ENCODE results near the gene KRT35. TPM values are rescaled to one million over a fixed set of nuclear protein-coding genes. Genes with fewer than 3 reads are reported as not detected.

KRT35 gene
- total and polyA plus RNA-seq, 4 donors = not detected

- Histone ChIP-seq H3K4me3 (ENCODE audit: low read depth in 1 of 3, low read length in 3 of 3) (no peak overlapping the region), H3K27me3 (ENCODE audit: control insufficient read depth in 4 of 4, insufficient read depth in 4 of 4, low read length in 3 of 4) (no peaks in the 10 kb centered on the region), H3K4me1 (ENCODE audit: control insufficient read depth in 4 of 4, insufficient read depth in 4 of 4, low read length in 3 of 4) (no peaks in the 10 kb centered on the region), H3K27ac (ENCODE audit: low read depth in 1 of 2, low read length in 2 of 2) (no peak overlapping the region), H3K9ac (ENCODE audit: low read depth in 1 of 2, low read length in 2 of 2) (no peak overlapping the region), H3K9me3 (ENCODE audit: control insufficient read depth in 4 of 4, low read length in 3 of 4) (no peaks in the 10 kb centered on the region), H3K36me3 (ENCODE audit: control insufficient read depth in 4 of 4, insufficient read depth in 3 of 4, low read depth in 1 of 4, low read length in 3 of 4) (no peaks in the 10 kb centered on the region)
- DNase-seq (ENCODE audit: low spot score) = no peak
- no peak for TF ChIP-seq RAD21 (IDR thresholded peaks at IDR 0.05)
- no peak for TF ChIP-seq GABPA (IDR thresholded peaks at IDR 0.05 in 1 of 2, conservative IDR thresholded peaks at IDR 0.05 in 1 of 2)
- no peak for TF ChIP-seq FOXA2 (IDR thresholded peaks at IDR 0.05)
- no peak for TF ChIP-seq FOXA1 (IDR thresholded peaks at IDR 0.05)
- no peak for TF ChIP-seq JUND (IDR thresholded peaks at IDR 0.05)
- TF ChIP-seq TAF1 (conservative IDR thresholded peaks at IDR 0.05) = no peak
- no peak for TF ChIP-seq HNF4G (IDR thresholded peaks at IDR 0.05)
- 60% methylated on average over 10 of the region's 10 CpGs for WGBS
Measured at GRCh38 chr17:41520821-41521521, 40.0 kb upstream of the KRT35 start.

GRCh38 chr17:41519501-41520224, 38.7 kb upstream of the KRT35 start:
- H3K4me3 ChIP-seq (ENCODE audit: low read depth in 1 of 3, low read length in 3 of 3) = no peak overlapping the region
- no peak overlapping the region for H3K27ac ChIP-seq (ENCODE audit: low read depth in 1 of 2, low read length in 2 of 2)
- no peak for DNase-seq (ENCODE audit: low spot score)
- no peak for TF ChIP-seq JUND (IDR thresholded peaks at IDR 0.05)
- no peaks in the 10 kb centered on the region for H3K27me3 ChIP-seq (ENCODE audit: control insufficient read depth in 4 of 4, insufficient read depth in 4 of 4, low read length in 3 of 4)
- no peaks in the 10 kb centered on the region for H3K36me3 ChIP-seq (ENCODE audit: control insufficient read depth in 4 of 4, insufficient read depth in 3 of 4, low read depth in 1 of 4, low read length in 3 of 4)
- 44% methylated on average over 11 of the region's 11 CpGs for WGBS
- H3K9ac ChIP-seq (ENCODE audit: low read depth in 1 of 2, low read length in 2 of 2) = no peak overlapping the region
- no peaks in the 10 kb centered on the region for H3K4me1 ChIP-seq (ENCODE audit: control insufficient read depth in 4 of 4, insufficient read depth in 4 of 4, low read length in 3 of 4)
- no peaks in the 10 kb centered on the region for H3K9me3 ChIP-seq (ENCODE audit: control insufficient read depth in 4 of 4, low read length in 3 of 4)

GRCh38 chr17:41518789-41519449, 38.0 kb upstream of the KRT35 start, which contains the start of gene KRT15:
TSS of gene KRT15 (minus strand) at chr17:41518890. CDS start at chr17:41518827, 63 bp downstream.
- H3K27ac ChIP-seq (ENCODE audit: low read depth in 1 of 2, low read length in 2 of 2) = no peak within 1 kb of the TSS
- no peak within 1 kb of the TSS for H3K9ac ChIP-seq (ENCODE audit: low read depth in 1 of 2, low read length in 2 of 2)
- no peak within 1 kb of the TSS for H3K4me3 ChIP-seq (ENCODE audit: low read depth in 1 of 3, low read length in 3 of 3)
- H3K36me3 ChIP-seq (ENCODE audit: control insufficient read depth in 4 of 4, insufficient read depth in 3 of 4, low read depth in 1 of 4, low read length in 3 of 4) = no peaks in the 10 kb centered on the region
- no peak for TF ChIP-seq FOXA1 (IDR thresholded peaks at IDR 0.05)
- TF ChIP-seq RXRA (IDR thresholded peaks at IDR 0.05) = no peak
- no peak for TF ChIP-seq RAD21 (IDR thresholded peaks at IDR 0.05)
- no peak for TF ChIP-seq FOXA2 (IDR thresholded peaks at IDR 0.05)
- no peak for TF ChIP-seq CTCF (IDR thresholded peaks at IDR 0.05; ENCODE audit: low read depth, low read length, missing input control)
- TF ChIP-seq HNF4A (conservative IDR thresholded peaks at IDR 0.05) = no peak
- 77% methylated on average over 8 of the region's 8 CpGs for WGBS
- no peaks in the 10 kb centered on the region for H3K9me3 ChIP-seq (ENCODE audit: control insufficient read depth in 4 of 4, low read length in 3 of 4)
- H3K27me3 ChIP-seq (ENCODE audit: control insufficient read depth in 4 of 4, insufficient read depth in 4 of 4, low read length in 3 of 4) = no peaks in the 10 kb centered on the region
- H3K4me1 ChIP-seq (ENCODE audit: control insufficient read depth in 4 of 4, insufficient read depth in 4 of 4, low read length in 3 of 4) = no peaks in the 10 kb centered on the region
- DNase-seq (ENCODE audit: low spot score) = no peak
